Esophagus muscularis mucosa (tissue), 4 donors: ENCODE measurements around the gene BAIAP2L1. TPM values are rescaled to one million over a fixed set of nuclear protein-coding genes. Genes with fewer than 3 reads are reported as not detected.

Experiments used
- DNase-seq: peaks from one replicate; pipeline ENCODE4 v3.0.0-alpha.2; 2017; ENCODE audit errors: extremely low spot score
- H3K27ac ChIP-seq, 4 donors: fragments of 200-600 bp; sonication (generic); replicated peaks in 1 of 4; 1 replicate in 3 of 4; 2 replicates in 1 of 4; pipeline ENCODE4 v1.5.1; 2016 to 2019; ENCODE audit warnings: mild to moderate bottlenecking in 1 of 4
- H3K27me3 ChIP-seq, 4 donors: fragments of 200-600 bp; sonication (generic); one replicate each; pipeline versions ENCODE4 v1.5.1 to v1.6.0; 2016 to 2019
- H3K36me3 ChIP-seq, 4 donors: fragments of 200-600 bp; sonication (generic); one replicate each; pipeline ENCODE4 v1.5.1; 2016 to 2019
- H3K4me1 ChIP-seq, 4 donors: fragments of 200-600 bp; sonication (generic); one replicate each; pipeline ENCODE4 v1.5.1; 2016 to 2019
- H3K4me3 ChIP-seq, 4 donors: fragments of 200-600 bp; sonication (generic); 1 replicate in 2 of 4; 2 replicates in 2 of 4; pipeline ENCODE4 v1.5.1; 2016 to 2019; ENCODE audit warnings: mild to moderate bottlenecking in 4 of 4, moderate library complexity in 1 of 4
- H3K9me3 ChIP-seq, 4 donors: fragments of 200-600 bp; sonication (generic); 1 replicate in 3 of 4; 2 replicates in 1 of 4; pipeline ENCODE4 v1.5.1; 2016 to 2019
- CTCF ChIP-seq, 3 experiments: fragments of 200-600 bp in 2 of 3; fragments of 450-650 bp in 1 of 3; sonication (generic) in 2 of 3; IDR thresholded peaks; one replicate each; pipeline ENCODE4 v1.5.1; 2017 to 2019; ENCODE audit warnings: antibody characterized with exemption in 3 of 3, mild to moderate bottlenecking in 2 of 3, moderate library complexity in 1 of 3
- EP300 ChIP-seq: sonication (generic); formaldehyde crosslinking; IDR thresholded peaks from one replicate; pipeline ENCODE4 v1.6.1; 2017; ENCODE audit warnings: antibody characterized with exemption
- POLR2A ChIP-seq: fragments of 450-650 bp; IDR thresholded peaks from one replicate; pipeline ENCODE4 v1.6.1; 2017; ENCODE audit warnings: antibody characterized with exemption, moderate library complexity, mild to moderate bottlenecking, low read depth
- POLR2AphosphoS5 ChIP-seq, 2 donors: sonication (generic); formaldehyde crosslinking; IDR thresholded peaks; one replicate each; pipeline ENCODE4 v1.6.1; 2017; ENCODE audit warnings: antibody characterized with exemption in 2 of 2
- WGBS: methylation state at CpG from one replicate; pipeline ENCODE4 v1.1.5; 2018; 5-methylcytosine and 5-hydroxymethylcytosine counted together
- intact Hi-C: fragments of 100-400 bp; cut with DNase I; formaldehyde crosslinking; loops from one replicate; pipeline ENCODE4 v1.15.1; 2023
- total RNA-seq, 4 donors: library from RNA; depleted of rRNA; stranded (reverse); fragments of >200 nt; gene quantifications; one replicate each; pipeline versions ENCODE4 v1.1.0 to v1.2.1, GENCODE V29; 2016

Gene BAIAP2L1
- total RNA-seq, 4 donors from 2014 or later = 0.84 to 2.5 (median 1.6) TPM

- peaks cover 16 to 79% (median 65%) of the 10 kb centered on the region in 4 donors for H3K36me3 ChIP-seq
- TF ChIP-seq CTCF (IDR thresholded peaks at IDR 0.05) = no peak
- TF ChIP-seq EP300 = no peak
- no peak for TF ChIP-seq POLR2A
- TF ChIP-seq POLR2AphosphoS5 (IDR thresholded peaks at IDR 0.05) = no peak
- H3K4me3 ChIP-seq = no peak overlapping the region
- H3K27ac ChIP-seq = no peak overlapping the region
- intact Hi-C loops = no loop called here
- peaks cover 30 to 41% (median 35%) of the 10 kb centered on the region in 4 donors for H3K4me1 ChIP-seq
- 83% methylated on average over 7 of the region's 7 CpGs for WGBS
- no peak for DNase-seq
- H3K27me3 ChIP-seq = no peaks in the 10 kb centered on the region
- H3K9me3 ChIP-seq = no peaks in the 10 kb centered on the region
Measured at GRCh38 chr7:98291717-98292116, 109.2 kb downstream of the BAIAP2L1 start.

- Histone ChIP-seq H3K36me3 (peaks cover 16 to 65% (median 52%) of the 10 kb centered on the region in 4 donors), H3K4me3 (no peak overlapping the region), H3K4me1 (peaks cover 52 to 53% (median 53%) of the 10 kb centered on the region in 4 donors), H3K9me3 (no peaks in the 10 kb centered on the region), H3K27ac (peak overlapping the region in 1 of 4 donors; percentile 33), H3K27me3 (no peaks in the 10 kb centered on the region)
- TF ChIP-seq EP300 (no peak), POLR2A (no peak), POLR2AphosphoS5 (IDR thresholded peaks at IDR 0.05) (no peak), CTCF (IDR thresholded peaks at IDR 0.05) (no peak)
- DNase-seq = no peak
- intact Hi-C loops = no loop called here
- 82% methylated on average over 4 of the region's 4 CpGs for WGBS
Measured at GRCh38 chr7:98289333-98289875, 111.5 kb downstream of the BAIAP2L1 start.

GRCh38 chr7:98288064-98288823 is 112.6 kb downstream of the BAIAP2L1 start:
- H3K36me3 ChIP-seq = peaks cover 12 to 61% (median 40%) of the 10 kb centered on the region in 4 donors
- H3K27ac ChIP-seq = peak overlapping the region in 3 of 4 donors; percentile 20 to 97 (median 93)
- peak overlapping the region in 1 of 4 donors; percentile 0 for H3K4me3 ChIP-seq
- H3K9me3 ChIP-seq = no peaks in the 10 kb centered on the region
- DNase-seq = no peak
- TF ChIP-seq EP300 = no peak
- no peak for TF ChIP-seq POLR2AphosphoS5 (IDR thresholded peaks at IDR 0.05)
- no peak for TF ChIP-seq CTCF (IDR thresholded peaks at IDR 0.05)
- TF ChIP-seq POLR2A = no peak
- peaks cover 63 to 65% (median 65%) of the 10 kb centered on the region in 4 donors for H3K4me1 ChIP-seq
- intact Hi-C loops = no loop called here
- 83% methylated on average over 5 of the region's 12 CpGs for WGBS
- no peaks in the 10 kb centered on the region for H3K27me3 ChIP-seq

GRCh38 chr7:98287486-98287959 is 113.4 kb downstream of the BAIAP2L1 start:
- Histone ChIP-seq H3K4me1 (peaks cover 66 to 72% (median 72%) of the 10 kb centered on the region in 4 donors), H3K36me3 (peaks cover 11 to 54% (median 34%) of the 10 kb centered on the region in 4 donors), H3K9me3 (no peaks in the 10 kb centered on the region), H3K27ac (peak overlapping the region; percentile 93 to 97 (median 96)), H3K4me3 (peak overlapping the region in 2 of 4 donors; percentile 0 to 6), H3K27me3 (no peaks in the 10 kb centered on the region)
- DNase-seq = no peak
- intact Hi-C loops = no loop called here
- TF ChIP-seq EP300 (no peak), CTCF (IDR thresholded peaks at IDR 0.05) (no peak), POLR2A (no peak), POLR2AphosphoS5 (IDR thresholded peaks at IDR 0.05) (no peak)
- WGBS = 70% methylated on average over 5 of the region's 14 CpGs
